ENCODE results near the gene FHAD1.

DNA sequence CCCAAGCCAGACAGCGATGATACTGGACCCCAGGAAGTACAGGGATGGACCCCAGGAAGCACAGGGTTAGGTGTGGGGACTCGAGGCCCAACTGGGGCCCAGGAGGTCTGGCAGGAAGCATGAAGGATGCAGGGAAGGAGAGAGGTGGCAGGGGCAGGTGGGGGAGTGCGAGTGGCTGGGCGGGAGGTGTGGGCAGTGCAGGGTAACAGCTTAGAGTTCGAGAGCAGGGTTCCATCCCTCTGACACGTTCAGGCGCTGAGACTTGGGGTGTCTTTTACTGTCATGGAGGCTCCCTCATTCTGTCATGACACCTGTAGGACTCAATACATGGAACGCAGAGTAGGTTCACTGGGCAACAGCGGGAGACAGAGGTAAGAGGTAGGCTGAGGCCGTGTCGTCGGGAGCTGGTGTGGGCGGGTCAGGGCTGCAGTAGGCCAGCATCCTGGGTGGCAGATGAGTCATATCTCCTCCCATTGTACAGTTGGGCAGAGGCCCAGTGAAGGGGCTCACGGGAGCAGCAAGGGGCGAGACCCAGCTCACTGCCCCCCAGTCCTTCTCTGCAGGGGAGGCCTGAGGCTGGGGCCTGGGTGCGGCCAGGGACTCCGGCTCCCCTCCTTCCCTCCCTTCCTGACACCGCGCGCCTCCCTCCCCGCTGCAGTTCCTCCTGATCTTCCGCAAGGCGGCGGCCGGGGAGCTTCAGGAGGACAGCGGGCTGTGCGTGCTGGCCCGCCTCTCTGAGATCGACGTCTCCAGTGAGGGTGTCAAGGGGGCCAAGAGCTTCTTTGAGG is 179.7 kb downstream of the FHAD1 start:
- TF ChIP-seq, protein P1, sequence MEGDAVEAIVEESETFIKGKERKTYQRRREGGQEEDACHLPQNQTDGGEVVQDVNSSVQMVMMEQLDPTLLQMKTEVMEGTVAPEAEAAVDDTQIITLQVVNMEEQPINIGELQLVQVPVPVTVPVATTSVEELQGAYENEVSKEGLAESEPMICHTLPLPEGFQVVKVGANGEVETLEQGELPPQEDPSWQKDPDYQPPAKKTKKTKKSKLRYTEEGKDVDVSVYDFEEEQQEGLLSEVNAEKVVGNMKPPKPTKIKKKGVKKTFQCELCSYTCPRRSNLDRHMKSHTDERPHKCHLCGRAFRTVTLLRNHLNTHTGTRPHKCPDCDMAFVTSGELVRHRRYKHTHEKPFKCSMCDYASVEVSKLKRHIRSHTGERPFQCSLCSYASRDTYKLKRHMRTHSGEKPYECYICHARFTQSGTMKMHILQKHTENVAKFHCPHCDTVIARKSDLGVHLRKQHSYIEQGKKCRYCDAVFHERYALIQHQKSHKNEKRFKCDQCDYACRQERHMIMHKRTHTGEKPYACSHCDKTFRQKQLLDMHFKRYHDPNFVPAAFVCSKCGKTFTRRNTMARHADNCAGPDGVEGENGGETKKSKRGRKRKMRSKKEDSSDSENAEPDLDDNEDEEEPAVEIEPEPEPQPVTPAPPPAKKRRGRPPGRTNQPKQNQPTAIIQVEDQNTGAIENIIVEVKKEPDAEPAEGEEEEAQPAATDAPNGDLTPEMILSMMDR (IDR thresholded peaks at IDR 0.05): no peak
- no peak for TF ChIP-seq POLR2A (IDR thresholded peaks at IDR 0.05)

Data from right lobe of liver (tissue), 4 donors.